ENCODE results near the gene ATP6V0C. TPM values are rescaled to one million over a fixed set of nuclear protein-coding genes. Genes with fewer than 3 reads are reported as not detected.

ATP6V0C gene
- total and polyA plus RNA-seq, 4 donors: 17.6 to 132 (median 60.6) TPM

DNA sequence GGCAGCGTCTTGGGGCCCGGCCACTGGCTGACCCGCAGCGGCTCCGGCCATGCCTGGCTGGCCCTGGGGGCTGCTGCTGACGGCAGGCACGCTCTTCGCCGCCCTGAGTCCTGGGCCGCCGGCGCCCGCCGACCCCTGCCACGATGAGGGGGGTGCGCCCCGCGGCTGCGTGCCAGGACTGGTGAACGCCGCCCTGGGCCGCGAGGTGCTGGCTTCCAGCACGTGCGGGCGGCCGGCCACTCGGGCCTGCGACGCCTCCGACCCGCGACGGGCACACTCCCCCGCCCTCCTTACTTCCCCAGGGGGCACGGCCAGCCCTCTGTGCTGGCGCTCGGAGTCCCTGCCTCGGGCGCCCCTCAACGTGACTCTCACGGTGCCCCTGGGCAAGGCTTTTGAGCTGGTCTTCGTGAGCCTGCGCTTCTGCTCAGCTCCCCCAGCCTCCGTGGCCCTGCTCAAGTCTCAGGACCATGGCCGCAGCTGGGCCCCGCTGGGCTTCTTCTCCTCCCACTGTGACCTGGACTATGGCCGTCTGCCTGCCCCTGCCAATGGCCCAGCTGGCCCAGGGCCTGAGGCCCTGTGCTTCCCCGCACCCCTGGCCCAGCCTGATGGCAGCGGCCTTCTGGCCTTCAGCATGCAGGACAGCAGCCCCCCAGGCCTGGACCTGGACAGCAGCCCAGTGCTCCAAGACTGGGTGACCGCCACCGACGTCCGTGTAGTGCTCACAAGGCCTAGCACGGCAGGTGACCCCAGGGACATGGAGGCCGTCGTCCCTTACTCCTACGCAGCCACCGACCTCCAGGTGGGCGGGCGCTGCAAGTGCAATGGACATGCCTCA lies 41.9 kb upstream of the ATP6V0C start:
- peak overlapping the region; percentile 45 to 74 for H3K27ac ChIP-seq (ENCODE audit: low read depth in 1 of 2, low read length in 2 of 2)
- no peak for DNase-seq (ENCODE audit: low spot score)
- H3K9ac ChIP-seq (ENCODE audit: low read depth in 1 of 2, low read length in 2 of 2): no peak overlapping the region
- peaks cover 48 to 82% (median 60%) of the 10 kb centered on the region in 4 donors for H3K4me1 ChIP-seq (ENCODE audit: control insufficient read depth in 4 of 4, insufficient read depth in 4 of 4, low read length in 3 of 4)
- no peaks in the 10 kb centered on the region for H3K9me3 ChIP-seq (ENCODE audit: control insufficient read depth in 4 of 4, low read length in 3 of 4)
- no peaks in the 10 kb centered on the region for H3K36me3 ChIP-seq (ENCODE audit: control insufficient read depth in 4 of 4, insufficient read depth in 3 of 4, low read depth in 1 of 4, low read length in 3 of 4)
- 22% methylated on average over 61 of the region's 61 CpGs for whole genome bisulfite sequencing
- H3K4me3 ChIP-seq (ENCODE audit: low read depth in 1 of 3, low read length in 3 of 3): peak overlapping the region in 2 of 3 donors; percentile 11 to 30
- TF ChIP-seq, protein P1, sequence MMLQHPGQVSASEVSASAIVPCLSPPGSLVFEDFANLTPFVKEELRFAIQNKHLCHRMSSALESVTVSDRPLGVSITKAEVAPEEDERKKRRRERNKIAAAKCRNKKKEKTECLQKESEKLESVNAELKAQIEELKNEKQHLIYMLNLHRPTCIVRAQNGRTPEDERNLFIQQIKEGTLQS (IDR thresholded peaks at IDR 0.05): no peak
- TF ChIP-seq SP1 (IDR thresholded peaks at IDR 0.05) (peak; percentile 78), HNF4A (conservative IDR thresholded peaks at IDR 0.05) (peak; percentile 78 to 86), FOXA2 (IDR thresholded peaks at IDR 0.05) (no peak), EGR1 (IDR thresholded peaks at IDR 0.05; ENCODE audit: low read depth in 2 of 2) (peak in 1 of 2 donors; percentile 27), MAX (IDR thresholded peaks at IDR 0.05) (no peak), HNF4G (IDR thresholded peaks at IDR 0.05) (no peak), TAF1 (conservative IDR thresholded peaks at IDR 0.05) (no peak), FOXA1 (IDR thresholded peaks at IDR 0.05) (no peak), RXRA (IDR thresholded peaks at IDR 0.05) (peak in 1 of 2 donors; percentile 49), RAD21 (IDR thresholded peaks at IDR 0.05) (no peak), NR2F2 (IDR thresholded peaks at IDR 0.05) (no peak), ZBTB33 (IDR thresholded peaks at IDR 0.05) (no peak), JUND (IDR thresholded peaks at IDR 0.05) (no peak), YY1 (IDR thresholded peaks at IDR 0.05) (peak; percentile 91), GABPA (IDR thresholded peaks at IDR 0.05 in 1 of 2, conservative IDR thresholded peaks at IDR 0.05 in 1 of 2) (no peak)
- TF ChIP-seq, protein P2, sequence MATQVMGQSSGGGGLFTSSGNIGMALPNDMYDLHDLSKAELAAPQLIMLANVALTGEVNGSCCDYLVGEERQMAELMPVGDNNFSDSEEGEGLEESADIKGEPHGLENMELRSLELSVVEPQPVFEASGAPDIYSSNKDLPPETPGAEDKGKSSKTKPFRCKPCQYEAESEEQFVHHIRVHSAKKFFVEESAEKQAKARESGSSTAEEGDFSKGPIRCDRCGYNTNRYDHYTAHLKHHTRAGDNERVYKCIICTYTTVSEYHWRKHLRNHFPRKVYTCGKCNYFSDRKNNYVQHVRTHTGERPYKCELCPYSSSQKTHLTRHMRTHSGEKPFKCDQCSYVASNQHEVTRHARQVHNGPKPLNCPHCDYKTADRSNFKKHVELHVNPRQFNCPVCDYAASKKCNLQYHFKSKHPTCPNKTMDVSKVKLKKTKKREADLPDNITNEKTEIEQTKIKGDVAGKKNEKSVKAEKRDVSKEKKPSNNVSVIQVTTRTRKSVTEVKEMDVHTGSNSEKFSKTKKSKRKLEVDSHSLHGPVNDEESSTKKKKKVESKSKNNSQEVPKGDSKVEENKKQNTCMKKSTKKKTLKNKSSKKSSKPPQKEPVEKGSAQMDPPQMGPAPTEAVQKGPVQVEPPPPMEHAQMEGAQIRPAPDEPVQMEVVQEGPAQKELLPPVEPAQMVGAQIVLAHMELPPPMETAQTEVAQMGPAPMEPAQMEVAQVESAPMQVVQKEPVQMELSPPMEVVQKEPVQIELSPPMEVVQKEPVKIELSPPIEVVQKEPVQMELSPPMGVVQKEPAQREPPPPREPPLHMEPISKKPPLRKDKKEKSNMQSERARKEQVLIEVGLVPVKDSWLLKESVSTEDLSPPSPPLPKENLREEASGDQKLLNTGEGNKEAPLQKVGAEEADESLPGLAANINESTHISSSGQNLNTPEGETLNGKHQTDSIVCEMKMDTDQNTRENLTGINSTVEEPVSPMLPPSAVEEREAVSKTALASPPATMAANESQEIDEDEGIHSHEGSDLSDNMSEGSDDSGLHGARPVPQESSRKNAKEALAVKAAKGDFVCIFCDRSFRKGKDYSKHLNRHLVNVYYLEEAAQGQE (IDR thresholded peaks at IDR 0.05): no peak
- TF ChIP-seq, protein P3, sequence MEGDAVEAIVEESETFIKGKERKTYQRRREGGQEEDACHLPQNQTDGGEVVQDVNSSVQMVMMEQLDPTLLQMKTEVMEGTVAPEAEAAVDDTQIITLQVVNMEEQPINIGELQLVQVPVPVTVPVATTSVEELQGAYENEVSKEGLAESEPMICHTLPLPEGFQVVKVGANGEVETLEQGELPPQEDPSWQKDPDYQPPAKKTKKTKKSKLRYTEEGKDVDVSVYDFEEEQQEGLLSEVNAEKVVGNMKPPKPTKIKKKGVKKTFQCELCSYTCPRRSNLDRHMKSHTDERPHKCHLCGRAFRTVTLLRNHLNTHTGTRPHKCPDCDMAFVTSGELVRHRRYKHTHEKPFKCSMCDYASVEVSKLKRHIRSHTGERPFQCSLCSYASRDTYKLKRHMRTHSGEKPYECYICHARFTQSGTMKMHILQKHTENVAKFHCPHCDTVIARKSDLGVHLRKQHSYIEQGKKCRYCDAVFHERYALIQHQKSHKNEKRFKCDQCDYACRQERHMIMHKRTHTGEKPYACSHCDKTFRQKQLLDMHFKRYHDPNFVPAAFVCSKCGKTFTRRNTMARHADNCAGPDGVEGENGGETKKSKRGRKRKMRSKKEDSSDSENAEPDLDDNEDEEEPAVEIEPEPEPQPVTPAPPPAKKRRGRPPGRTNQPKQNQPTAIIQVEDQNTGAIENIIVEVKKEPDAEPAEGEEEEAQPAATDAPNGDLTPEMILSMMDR (IDR thresholded peaks at IDR 0.05; ENCODE audit: low read depth, low read length, missing input control): no peak
- no peaks in the 10 kb centered on the region for H3K27me3 ChIP-seq (ENCODE audit: control insufficient read depth in 4 of 4, insufficient read depth in 4 of 4, low read length in 3 of 4)

Measured in liver (tissue), 9 donors.